OCI-LY7 (cell line): ENCODE measurements around the gene TOM1L2.

Experiments
- EZH2phosphoT487 ChIP-seq: fragments of 200-600 bp; sonication (generic); IDR thresholded peaks from 2 replicates; pipeline ENCODE4 v1.6.1; 2018; ENCODE audit warnings: low read depth, borderline replicate concordance, mild to moderate bottlenecking, mixed run types, antibody characterized with exemption, low read length, moderate library complexity, mixed read lengths
- TF ChIP-seq, protein P1 (sequence below): fragments of 200-600 bp; sonication (generic); conservative IDR thresholded peaks from 2 replicates; pipeline ENCODE4 v1.5.1; 2014; ENCODE audit warnings: mild to moderate bottlenecking, antibody characterized with exemption, low read length, moderate library complexity, mixed read lengths

DNA sequence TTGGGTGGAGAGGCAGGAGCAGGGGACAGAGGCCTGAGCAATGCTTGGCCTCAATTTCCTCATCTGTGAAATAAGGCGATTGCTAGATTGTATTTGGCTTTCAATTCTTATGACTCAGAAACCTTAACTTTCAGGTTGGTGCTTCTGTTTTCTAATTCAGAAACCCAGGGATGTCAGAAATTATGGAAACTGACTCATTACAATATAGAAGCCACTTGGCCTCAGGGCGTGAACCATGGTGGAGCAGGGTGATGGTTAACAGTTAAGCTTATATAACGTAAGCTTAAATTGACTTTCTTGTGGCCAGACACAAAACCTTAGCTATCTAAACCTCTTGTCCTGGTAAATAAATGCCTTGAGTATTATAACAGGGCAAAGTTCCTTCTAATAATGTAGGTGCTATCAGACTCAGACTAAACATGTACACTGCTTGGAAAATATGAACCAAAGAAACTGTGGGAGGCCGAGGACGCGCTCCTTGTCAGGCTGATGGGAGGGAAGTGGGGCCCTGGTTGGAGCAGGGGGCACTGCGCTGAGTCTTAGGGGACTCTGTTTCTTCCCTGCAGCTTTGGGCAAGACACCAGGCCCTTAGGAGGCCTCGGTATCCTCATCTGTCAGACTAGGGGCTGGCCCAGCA, 118.3 kb downstream of the TOM1L2 start:
- TF ChIP-seq, protein P1, sequence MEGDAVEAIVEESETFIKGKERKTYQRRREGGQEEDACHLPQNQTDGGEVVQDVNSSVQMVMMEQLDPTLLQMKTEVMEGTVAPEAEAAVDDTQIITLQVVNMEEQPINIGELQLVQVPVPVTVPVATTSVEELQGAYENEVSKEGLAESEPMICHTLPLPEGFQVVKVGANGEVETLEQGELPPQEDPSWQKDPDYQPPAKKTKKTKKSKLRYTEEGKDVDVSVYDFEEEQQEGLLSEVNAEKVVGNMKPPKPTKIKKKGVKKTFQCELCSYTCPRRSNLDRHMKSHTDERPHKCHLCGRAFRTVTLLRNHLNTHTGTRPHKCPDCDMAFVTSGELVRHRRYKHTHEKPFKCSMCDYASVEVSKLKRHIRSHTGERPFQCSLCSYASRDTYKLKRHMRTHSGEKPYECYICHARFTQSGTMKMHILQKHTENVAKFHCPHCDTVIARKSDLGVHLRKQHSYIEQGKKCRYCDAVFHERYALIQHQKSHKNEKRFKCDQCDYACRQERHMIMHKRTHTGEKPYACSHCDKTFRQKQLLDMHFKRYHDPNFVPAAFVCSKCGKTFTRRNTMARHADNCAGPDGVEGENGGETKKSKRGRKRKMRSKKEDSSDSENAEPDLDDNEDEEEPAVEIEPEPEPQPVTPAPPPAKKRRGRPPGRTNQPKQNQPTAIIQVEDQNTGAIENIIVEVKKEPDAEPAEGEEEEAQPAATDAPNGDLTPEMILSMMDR = no peak
- TF ChIP-seq EZH2phosphoT487 = no peak
